Adipocyte (in vitro differentiated cells): ENCODE data around the gene FUZ.

Experiments
- DNase-seq: peaks from one replicate; pipeline ENCODE4 v3.0.0-alpha.2; 2015; ENCODE audit warnings: low read depth
- H3K27me3 ChIP-seq: replicated peaks from 2 replicates; pipeline ENCODE4 v1.7.0; 2013; ENCODE audit warnings: mild to moderate bottlenecking, low read length, moderate library complexity; ENCODE audit not compliant: control insufficient read depth, insufficient read depth
- H3K36me3 ChIP-seq: 2 replicates; pipeline ENCODE4 v1.7.0; 2013; ENCODE audit warnings: low read length, mild to moderate bottlenecking, moderate library complexity; ENCODE audit not compliant: control insufficient read depth, insufficient read depth, severe bottlenecking
- H3K4me1 ChIP-seq: 2 replicates; pipeline ENCODE4 v1.7.0; 2013; ENCODE audit warnings: mild to moderate bottlenecking, low read length, moderate library complexity; ENCODE audit not compliant: control insufficient read depth, insufficient read depth
- H3K4me3 ChIP-seq: 2 replicates; pipeline ENCODE4 v1.7.0; 2013; ENCODE audit warnings: mild to moderate bottlenecking, low read length, moderate library complexity
- H3K9ac ChIP-seq: 2 replicates; pipeline ENCODE4 v1.7.0; 2013; ENCODE audit warnings: mild to moderate bottlenecking, low read length, moderate library complexity
- H3K9me3 ChIP-seq: 2 replicates; pipeline ENCODE4 v1.7.0; 2013; ENCODE audit warnings: mild to moderate bottlenecking, low read length, moderate library complexity; ENCODE audit not compliant: control insufficient read depth

FUZ gene

GRCh38 chr19:49838885-49839588 is 25.9 kb upstream of the FUZ start:
- H3K9ac ChIP-seq: no peak overlapping the region
- no peak overlapping the region for H3K4me3 ChIP-seq
- no peaks in the 10 kb centered on the region for H3K27me3 ChIP-seq
- no peak for DNase-seq
- peaks cover 52% of the 10 kb centered on the region for H3K36me3 ChIP-seq
- no peaks in the 10 kb centered on the region for H3K4me1 ChIP-seq
- H3K9me3 ChIP-seq: no peaks in the 10 kb centered on the region

GRCh38 chr19:49837425-49837824 is 24.3 kb upstream of the FUZ start:
- Histone ChIP-seq H3K36me3 (peaks cover 68% of the 10 kb centered on the region), H3K4me1 (no peaks in the 10 kb centered on the region), H3K27me3 (no peaks in the 10 kb centered on the region), H3K4me3 (no peak overlapping the region), H3K9me3 (no peaks in the 10 kb centered on the region), H3K9ac (no peak overlapping the region)
- no peak for DNase-seq

DNA sequence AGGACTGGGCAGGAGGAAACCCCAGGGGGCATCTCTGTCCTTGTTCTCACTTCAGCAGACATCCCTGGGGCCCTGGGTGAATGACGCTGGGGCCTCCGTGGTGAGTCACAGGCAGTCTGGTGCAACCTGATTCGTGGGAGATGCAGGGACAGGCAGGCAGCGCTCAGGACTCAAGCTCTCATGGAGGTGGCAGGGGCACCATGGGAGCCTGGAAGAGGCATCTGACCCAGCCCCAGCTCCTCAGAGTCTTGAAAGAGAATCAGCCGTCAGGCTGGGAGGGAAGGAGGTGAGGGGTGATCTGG is 23.9 kb upstream of the FUZ start:
- H3K4me3 ChIP-seq: no peak overlapping the region
- H3K36me3 ChIP-seq: peaks cover 72% of the 10 kb centered on the region
- no peak overlapping the region for H3K9ac ChIP-seq
- no peaks in the 10 kb centered on the region for H3K4me1 ChIP-seq
- no peaks in the 10 kb centered on the region for H3K27me3 ChIP-seq
- DNase-seq: no peak
- no peaks in the 10 kb centered on the region for H3K9me3 ChIP-seq

DNA sequence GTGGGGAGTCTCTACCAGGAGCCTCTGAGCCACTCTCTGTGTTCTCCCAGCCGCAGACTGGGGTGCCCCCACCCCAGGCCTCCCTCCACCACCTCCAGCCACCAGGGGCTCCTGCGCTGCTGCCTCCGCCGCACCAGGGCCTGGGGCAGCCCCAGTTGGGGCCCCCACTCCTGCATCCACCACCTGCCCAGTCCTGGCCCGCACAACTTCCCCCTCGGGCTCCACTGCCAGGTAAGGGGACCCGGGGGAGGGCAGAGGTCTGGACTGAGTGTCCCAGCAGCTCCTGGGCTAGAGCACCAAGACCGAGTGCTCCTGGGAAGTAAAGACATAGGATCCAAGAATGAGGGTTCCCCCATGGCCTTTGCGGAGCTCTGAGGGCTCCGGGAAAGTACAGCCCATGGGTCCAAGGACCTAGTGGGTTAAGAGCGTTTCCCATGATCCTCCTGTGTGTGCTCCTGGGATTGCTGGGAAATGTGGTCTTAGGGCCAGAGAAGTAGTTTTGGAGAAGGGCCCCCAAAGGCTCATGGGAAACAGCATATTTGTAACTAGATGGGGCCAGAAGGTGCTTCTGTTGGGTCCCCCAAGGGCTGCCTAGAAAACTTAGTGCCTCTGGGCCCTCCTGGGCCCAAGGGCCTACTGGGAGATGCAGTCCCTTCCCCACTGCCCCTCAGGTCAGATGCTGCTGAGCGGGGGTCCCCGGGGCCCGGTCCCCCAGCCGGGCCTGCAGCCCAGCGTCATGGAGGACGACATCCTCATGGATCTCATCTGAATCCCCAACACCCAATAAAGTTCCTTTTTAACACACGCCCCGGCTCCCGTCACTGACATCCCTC is 23.3 kb upstream of the FUZ start:
- H3K36me3 ChIP-seq: peaks cover 77% of the 10 kb centered on the region
- no peaks in the 10 kb centered on the region for H3K9me3 ChIP-seq
- no peaks in the 10 kb centered on the region for H3K27me3 ChIP-seq
- H3K9ac ChIP-seq: no peak overlapping the region
- H3K4me3 ChIP-seq: no peak overlapping the region
- no peak for DNase-seq
- H3K4me1 ChIP-seq: no peaks in the 10 kb centered on the region

DNA sequence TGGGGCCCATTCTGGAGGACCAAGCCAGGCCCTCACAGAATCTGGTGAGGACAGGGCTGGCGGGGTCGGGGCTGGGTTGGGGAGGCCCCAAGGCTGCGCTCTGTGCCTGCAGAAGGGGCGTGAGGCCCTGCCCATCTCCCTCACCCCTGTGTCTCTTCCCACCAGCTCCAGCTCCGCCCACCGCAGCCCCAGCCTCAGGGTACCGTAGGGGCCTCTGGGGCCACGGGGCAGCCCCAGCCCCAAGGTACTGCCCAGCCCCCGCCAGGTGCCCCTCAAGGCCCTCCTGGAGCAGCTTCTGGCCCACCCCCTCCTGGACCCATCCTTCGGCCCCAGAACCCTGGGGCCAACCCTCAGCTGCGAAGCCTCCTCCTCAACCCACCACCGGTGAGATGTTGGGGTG is 22.5 kb upstream of the FUZ start:
- no peak for DNase-seq
- Histone ChIP-seq H3K4me1 (no peaks in the 10 kb centered on the region), H3K9ac (no peak overlapping the region), H3K27me3 (no peaks in the 10 kb centered on the region), H3K36me3 (peaks cover 73% of the 10 kb centered on the region), H3K9me3 (no peaks in the 10 kb centered on the region), H3K4me3 (no peak overlapping the region)

DNA sequence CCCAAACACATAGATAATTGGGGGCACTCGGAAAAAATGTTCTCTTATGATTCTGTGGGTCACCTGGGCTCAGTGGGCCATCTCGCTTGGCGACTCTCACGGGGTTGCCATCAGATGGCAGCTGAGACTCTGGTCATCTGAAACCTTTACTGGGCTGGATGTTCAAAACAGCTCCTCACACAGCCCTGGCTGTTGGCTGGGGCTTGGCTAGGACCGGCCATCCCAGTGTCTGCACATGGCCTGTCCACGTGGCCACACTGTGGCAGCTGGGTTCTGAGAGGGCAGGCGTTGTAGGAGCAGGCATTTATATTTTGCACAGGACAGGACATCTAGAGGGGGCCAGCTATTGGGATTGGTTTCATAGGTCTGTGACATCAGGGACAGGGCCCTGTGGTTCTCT is 20.5 kb upstream of the FUZ start:
- H3K9me3 ChIP-seq: no peaks in the 10 kb centered on the region
- H3K4me3 ChIP-seq: no peak overlapping the region
- peaks cover 61% of the 10 kb centered on the region for H3K36me3 ChIP-seq
- no peak overlapping the region for H3K9ac ChIP-seq
- no peaks in the 10 kb centered on the region for H3K4me1 ChIP-seq
- DNase-seq: no peak
- no peaks in the 10 kb centered on the region for H3K27me3 ChIP-seq

- no peaks in the 10 kb centered on the region for H3K27me3 ChIP-seq
- no peaks in the 10 kb centered on the region for H3K9me3 ChIP-seq
- peaks cover 58% of the 10 kb centered on the region for H3K36me3 ChIP-seq
- no peak overlapping the region for H3K4me3 ChIP-seq
- DNase-seq: no peak
- no peak overlapping the region for H3K9ac ChIP-seq
- no peaks in the 10 kb centered on the region for H3K4me1 ChIP-seq
These were observed 19.5 kb upstream of the FUZ start for GRCh38 chr19:49832556-49832955.

DNA sequence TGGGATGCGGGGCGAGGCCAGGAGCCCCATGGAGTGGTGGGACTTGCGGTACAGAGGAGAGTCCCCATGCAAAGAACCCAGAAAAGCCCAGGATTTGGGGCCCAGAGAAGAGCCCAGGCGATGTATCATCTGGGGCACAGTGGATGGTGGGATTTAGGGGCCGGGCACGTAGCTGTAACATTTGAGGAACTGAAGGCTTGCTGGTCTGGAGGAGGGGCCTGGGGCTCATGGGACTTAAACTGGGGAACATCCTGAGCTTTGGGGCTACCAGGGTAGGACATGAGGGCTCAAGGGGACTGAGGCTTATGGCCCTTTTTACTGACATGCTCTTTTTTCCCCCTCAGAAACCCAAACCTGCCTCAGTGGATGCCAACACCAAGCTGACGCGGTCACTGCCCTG is 18.5 kb upstream of the FUZ start:
- Histone ChIP-seq H3K9ac (no peak overlapping the region), H3K27me3 (no peaks in the 10 kb centered on the region), H3K4me1 (no peaks in the 10 kb centered on the region), H3K36me3 (peaks cover 58% of the 10 kb centered on the region), H3K4me3 (no peak overlapping the region), H3K9me3 (no peaks in the 10 kb centered on the region)
- DNase-seq: no peak

GRCh38 chr19:49830766-49831165 is 17.7 kb upstream of the FUZ start:
- H3K27me3 ChIP-seq: no peaks in the 10 kb centered on the region
- H3K4me3 ChIP-seq: no peak overlapping the region
- H3K4me1 ChIP-seq: no peaks in the 10 kb centered on the region
- H3K9me3 ChIP-seq: no peaks in the 10 kb centered on the region
- H3K9ac ChIP-seq: no peak overlapping the region
- H3K36me3 ChIP-seq: peaks cover 50% of the 10 kb centered on the region
- DNase-seq: no peak

GRCh38 chr19:49829721-49830120 is 16.6 kb upstream of the FUZ start:
- Histone ChIP-seq H3K27me3 (no peaks in the 10 kb centered on the region), H3K4me1 (no peaks in the 10 kb centered on the region), H3K9ac (no peak overlapping the region), H3K36me3 (peaks cover 41% of the 10 kb centered on the region), H3K9me3 (no peaks in the 10 kb centered on the region), H3K4me3 (no peak overlapping the region)
- no peak for DNase-seq

DNA sequence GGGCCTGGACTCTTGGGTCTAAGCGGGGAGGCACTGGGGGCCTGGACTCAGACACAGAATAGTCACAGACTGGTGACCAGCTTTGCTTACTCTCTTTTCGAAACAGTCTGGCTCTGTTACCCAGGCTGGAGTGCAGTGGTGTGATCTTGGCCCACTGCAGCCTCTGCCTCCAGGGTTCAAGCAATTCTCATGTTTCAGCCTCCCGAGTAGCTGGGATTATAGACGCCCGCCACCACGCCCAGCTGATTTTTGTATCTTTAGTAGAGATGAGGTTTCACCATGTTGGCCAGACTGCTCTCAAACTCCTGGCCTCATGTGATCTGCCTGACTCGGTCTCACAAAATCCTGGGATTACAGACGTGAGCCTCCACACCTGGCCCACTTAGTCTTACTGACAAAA is 16.1 kb upstream of the FUZ start:
- no peaks in the 10 kb centered on the region for H3K4me1 ChIP-seq
- DNase-seq: no peak
- peaks cover 37% of the 10 kb centered on the region for H3K36me3 ChIP-seq
- no peak overlapping the region for H3K4me3 ChIP-seq
- no peaks in the 10 kb centered on the region for H3K27me3 ChIP-seq
- no peaks in the 10 kb centered on the region for H3K9me3 ChIP-seq
- no peak overlapping the region for H3K9ac ChIP-seq
